Glomerular endothelial cell (primary cell): Measurements from ENCODE around the gene BCAS4. TPM values are rescaled to one million over a fixed set of nuclear protein-coding genes. Genes with fewer than 3 reads are reported as not detected.

Experiments used
- total RNA-seq: library from RNA; depleted of rRNA; stranded (reverse); fragments of >200 nt; gene quantifications from 2 replicates; pipeline ENCODE4 v1.2.3, GENCODE V29; 2015

The BCAS4 gene
- total RNA-seq, 1 donor from 2014 or later = 1.8 TPM

Other genes with a start within 250 kb of the BCAS4 start
- gene RIPOR3, start 103.5 kb upstream of the BCAS4 start, total RNA-seq = 0.41 TPM in 1 of 2 replicates, not detected in the other
- gene PARD6B, start 63.5 kb upstream of the BCAS4 start, total RNA-seq = 0.12 and 1.1 TPM in 2 replicates
- 43.0 and 51.2 TPM in 2 replicates for gene ADNP, start 136.4 kb downstream of the BCAS4 start, total RNA-seq
- 40.7 and 60.4 TPM in 2 replicates for gene DPM1, start 163.5 kb downstream of the BCAS4 start, total RNA-seq
- 5.6 and 6.5 TPM in 2 replicates for gene MOCS3, start 163.8 kb downstream of the BCAS4 start, total RNA-seq
- gene KCNG1, start 228.0 kb downstream of the BCAS4 start, total RNA-seq = 11.5 and 23.2 TPM in 2 replicates